IgD-negative memory B cell (primary cell): ENCODE data around the gene SOS1. TPM values are rescaled to one million over a fixed set of nuclear protein-coding genes. Genes with fewer than 3 reads are reported as not detected.
A peak's percentile ranks its signal among the peaks of the same experiment; 100 is the strongest.
"Not testable (repeated sequence)": the region's sequence is repeated elsewhere in the genome, so short reads cannot be mapped to it uniquely, and the experiment has no call there.

ENCODE experiments used
- H3K27ac Mint-ChIP-seq, 3 donors: one replicate each; pipeline ENCODE4 v1.8.0; 2020 to 2022; ENCODE audit warnings: mild to moderate bottlenecking in 3 of 3, mixed read lengths in 3 of 3, moderate library complexity in 1 of 3
- H3K27me3 Mint-ChIP-seq: one replicate; pipeline ENCODE4 v1.8.0; 2021; ENCODE audit warnings: mixed read lengths
- H3K36me3 Mint-ChIP-seq: one replicate; pipeline ENCODE4 v1.8.0; 2020; ENCODE audit warnings: mild to moderate bottlenecking, mixed read lengths
- H3K4me1 Mint-ChIP-seq, 3 donors: one replicate each; pipeline ENCODE4 v1.8.0; 2020 to 2022; ENCODE audit warnings: mixed read lengths in 3 of 3, mild to moderate bottlenecking in 1 of 3
- H3K4me3 Mint-ChIP-seq, 4 donors: one replicate each; pipeline ENCODE4 v1.8.0; 2020 to 2022; ENCODE audit warnings: mild to moderate bottlenecking in 4 of 4, mixed read lengths in 4 of 4, moderate library complexity in 3 of 4
- H3K9me3 Mint-ChIP-seq, 3 donors: one replicate each; pipeline ENCODE4 v1.8.0; 2020 to 2021; ENCODE audit warnings: mixed read lengths in 3 of 3, mild to moderate bottlenecking in 1 of 3
- polyA plus RNA-seq: library from polyadenylated mRNA; unstranded; fragments of 300-500 nt; fragmentation: Illumina TruSeq; gene quantifications from one replicate; pipeline ENCODE4 v1.2.3, GENCODE V29; 2021

SOS1 gene
- polyA plus RNA-seq, 1 donor from 2014 or later: 13.7 TPM

GRCh38 chr2:38937548-38937947 lies 183.3 kb downstream of the SOS1 start:
- no peak overlapping the region for H3K4me3 Mint-ChIP-seq
- H3K27me3 Mint-ChIP-seq: peaks cover 8% of the 10 kb centered on the region
- H3K4me1 Mint-ChIP-seq: peaks cover 0 to 5% (median 0%) of the 10 kb centered on the region in 3 donors
- H3K9me3 Mint-ChIP-seq: no peaks in the 10 kb centered on the region
- peaks cover 3% of the 10 kb centered on the region for H3K36me3 Mint-ChIP-seq
- H3K27ac Mint-ChIP-seq: no peak overlapping the region

- H3K36me3 Mint-ChIP-seq, H3K9me3 Mint-ChIP-seq, H3K27me3 Mint-ChIP-seq, H3K4me1 Mint-ChIP-seq, H3K27ac Mint-ChIP-seq, H3K4me3 Mint-ChIP-seq: not testable (repeated sequence)
These were observed 184.3 kb downstream of the SOS1 start for GRCh38 chr2:38936516-38936915.

GRCh38 chr2:38935568-38936172 lies 185.2 kb downstream of the SOS1 start:
- peaks cover 8% of the 10 kb centered on the region for H3K27me3 Mint-ChIP-seq
- no peak overlapping the region for H3K27ac Mint-ChIP-seq
- H3K9me3 Mint-ChIP-seq: no peaks in the 10 kb centered on the region
- H3K36me3 Mint-ChIP-seq: peaks cover 3% of the 10 kb centered on the region
- H3K4me1 Mint-ChIP-seq: peaks cover 0 to 5% (median 0%) of the 10 kb centered on the region in 3 donors
- no peak overlapping the region for H3K4me3 Mint-ChIP-seq

GRCh38 chr2:38934742-38935141 lies 186.1 kb downstream of the SOS1 start:
- Mint-ChIP-seq H3K4me1 (peaks cover 0 to 5% (median 0%) of the 10 kb centered on the region in 3 donors), H3K9me3 (no peaks in the 10 kb centered on the region), H3K27ac (peak overlapping the region in 1 of 3 donors; percentile 21), H3K4me3 (peak overlapping the region in 1 of 4 donors; percentile 25), H3K36me3 (peaks cover 5% of the 10 kb centered on the region), H3K27me3 (peaks cover 8% of the 10 kb centered on the region)

- no peak overlapping the region for H3K27ac Mint-ChIP-seq
- H3K4me1 Mint-ChIP-seq: peaks cover 0 to 5% (median 0%) of the 10 kb centered on the region in 3 donors
- H3K9me3 Mint-ChIP-seq: no peaks in the 10 kb centered on the region
- peaks cover 5% of the 10 kb centered on the region for H3K36me3 Mint-ChIP-seq
- peaks cover 8% of the 10 kb centered on the region for H3K27me3 Mint-ChIP-seq
- no peak overlapping the region for H3K4me3 Mint-ChIP-seq
These were observed 187.2 kb downstream of the SOS1 start for GRCh38 chr2:38933653-38934052.

GRCh38 chr2:38932586-38932985 lies 188.3 kb downstream of the SOS1 start:
- Mint-ChIP-seq H3K36me3 (peaks cover 5% of the 10 kb centered on the region), H3K4me1 (peaks cover 0 to 5% (median 0%) of the 10 kb centered on the region in 3 donors), H3K4me3 (no peak overlapping the region), H3K27me3 (peaks cover 8% of the 10 kb centered on the region), H3K9me3 (peaks cover 0 to 3% (median 0%) of the 10 kb centered on the region in 3 donors), H3K27ac (no peak overlapping the region)

Other genes with a start within 250 kb of the SOS1 start
- 7.2 TPM for gene DHX57, start 245.1 kb downstream of the SOS1 start, polyA plus RNA-seq
- gene MORN2, start 245.1 kb downstream of the SOS1 start, polyA plus RNA-seq: 5.1 TPM
- gene ARHGEF33, start 231.2 kb downstream of the SOS1 start, polyA plus RNA-seq: not detected
- gene CDKL4, start 122.9 kb upstream of the SOS1 start, polyA plus RNA-seq: not detected